NCI-H2171 (cell line): ENCODE results near the gene C14orf39.
"Not testable (repeated sequence)": the region's sequence is repeated elsewhere in the genome, so short reads cannot be mapped to it uniquely, and the experiment has no call there.

Experiments
- DNase-seq: peaks from one replicate; lab custom pipeline; 2025; lab: John Stamatoyannopoulos, UW

The C14orf39 gene

DNA sequence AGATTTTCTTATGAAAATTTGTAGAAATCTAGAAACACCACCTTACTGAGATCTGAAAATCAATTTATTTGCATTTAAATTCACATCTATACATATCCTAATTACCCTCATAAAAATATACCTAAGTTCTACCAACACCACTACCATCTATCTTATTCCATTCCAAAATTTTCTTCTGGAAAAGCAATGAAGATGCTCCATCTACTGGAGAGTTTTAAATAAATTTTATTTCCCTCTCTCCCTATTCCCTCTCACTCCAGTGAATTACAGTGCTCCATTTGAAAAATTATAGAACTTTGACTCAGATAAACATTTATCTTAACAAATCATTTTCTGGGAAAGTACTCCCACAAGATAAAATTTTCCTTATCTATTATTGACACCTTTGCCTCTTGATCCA, 2.3 kb upstream of the C14orf39 start:
- no peak for DNase-seq

GRCh38 chr14:60487211-60487610, 1.3 kb upstream of the C14orf39 start:
- DNase-seq: no peak

GRCh38 chr14:60485057-60485597, 736 bp downstream of the C14orf39 start:
- DNase-seq: no peak

GRCh38 chr14:60482743-60483142, 3.1 kb downstream of the C14orf39 start:
- no peak for DNase-seq

DNA sequence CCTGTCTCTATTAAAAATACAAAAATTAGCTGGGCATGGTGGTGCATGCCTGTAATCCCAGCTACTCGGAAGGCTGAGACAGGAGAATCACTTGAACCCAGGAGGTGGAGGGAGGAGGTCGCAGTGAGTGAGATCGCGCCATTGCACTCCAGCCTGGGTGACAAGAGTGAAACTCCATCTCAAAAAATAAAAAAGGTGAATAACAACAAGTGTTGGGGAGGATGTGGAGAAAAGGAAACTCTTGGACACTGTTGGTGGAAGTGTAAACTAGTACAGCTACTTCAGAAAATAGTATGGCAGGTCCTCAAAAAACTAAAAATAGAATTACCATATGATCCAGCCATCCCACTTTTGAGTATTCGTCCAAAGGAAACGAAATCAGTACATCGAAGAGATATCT, 5.6 kb downstream of the C14orf39 start:
- DNase-seq: not testable (repeated sequence)

- DNase-seq: no peak
Observed at GRCh38 chr14:60455875-60456274, 30.0 kb downstream of the C14orf39 start.

GRCh38 chr14:60430276-60430675, 55.6 kb downstream of the C14orf39 start:
- no peak for DNase-seq

DNA sequence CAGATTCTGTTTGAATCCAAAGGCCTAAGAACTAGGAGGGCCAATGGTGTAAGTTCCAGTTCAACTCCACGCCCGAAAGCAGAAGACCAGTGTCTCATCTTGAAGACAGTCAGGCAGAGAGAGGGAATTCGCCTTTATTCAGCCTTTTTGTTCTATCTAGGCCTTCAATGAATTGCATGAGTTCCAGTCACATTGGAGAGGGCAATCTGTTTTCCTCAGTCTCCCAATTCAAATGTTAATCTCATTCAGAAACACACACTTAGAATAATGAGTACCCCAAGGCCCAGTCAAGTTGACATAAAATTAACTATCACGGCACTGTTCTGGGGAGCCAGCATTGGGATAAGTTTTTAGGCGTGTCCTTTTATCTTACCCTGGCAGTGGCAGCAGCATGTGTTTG, 65.8 kb downstream of the C14orf39 start:
- DNase-seq: no peak

- DNase-seq: not testable (repeated sequence)
Observed at GRCh38 chr14:60397550-60397949, 88.3 kb downstream of the C14orf39 start.

GRCh38 chr14:60396718-60397343, 89.0 kb downstream of the C14orf39 start:
- DNase-seq: no peak
